HepG2 (cell line): ENCODE results near the gene ZNF154. TPM values are rescaled to one million over a fixed set of nuclear protein-coding genes. Genes with fewer than 3 reads are reported as not detected.

Experiments used
- AKAP8 ChIP-seq: sonication (generic); formaldehyde crosslinking; IDR thresholded peaks from 2 replicates; pipeline ENCODE4 v1.5.1; 2020; ENCODE audit warnings: mild to moderate bottlenecking, missing genetic modification reagents
- CREM ChIP-seq, 2 experiments: sonication (generic) in 1 of 2; formaldehyde crosslinking in 1 of 2; IDR thresholded peaks; 2 replicates each; pipeline versions ENCODE4 v1.4.0 to v1.6.1; 2016 to 2020; ENCODE audit warnings: antibody characterized with exemption in 1 of 2, mild to moderate bottlenecking in 1 of 2, missing genetic modification reagents in 1 of 2
- HOXA3 ChIP-seq: sonication (generic); formaldehyde crosslinking; IDR thresholded peaks from 2 replicates; pipeline ENCODE4 v1.5.0; 2020; ENCODE audit warnings: missing genetic modification reagents
- HOXA9 ChIP-seq: sonication (generic); formaldehyde crosslinking; IDR thresholded peaks from 2 replicates; pipeline ENCODE4 v1.8.1; 2022; ENCODE audit warnings: missing genetic modification reagents, mild to moderate bottlenecking, moderate library complexity, borderline replicate concordance
- KLF15 ChIP-seq: sonication (generic); formaldehyde crosslinking; IDR thresholded peaks from 2 replicates; pipeline ENCODE4 v1.8.1; 2023; ENCODE audit warnings: borderline replicate concordance, mild to moderate bottlenecking, inconsistent platforms, missing genetic modification reagents, mixed read lengths
- MAFF ChIP-seq: IDR thresholded peaks from 2 replicates; pipeline ENCODE4 v1.6.1; 2011; ENCODE audit warnings: low read depth, low read length, improper control_type of control experiment
- MXD1 ChIP-seq: sonication (generic); formaldehyde crosslinking; IDR thresholded peaks from 2 replicates; pipeline ENCODE4 v1.4.0; 2020; ENCODE audit warnings: mild to moderate bottlenecking, missing genetic modification reagents
- POLR2A ChIP-seq, 2 experiments: IDR thresholded peaks; 2 replicates each; pipeline ENCODE4 v1.6.1; 2011; ENCODE audit warnings: low read depth in 2 of 2, low read length in 2 of 2, mild to moderate bottlenecking in 1 of 2, moderate library complexity in 1 of 2; ENCODE audit not compliant: insufficient read depth in 1 of 2
- REL ChIP-seq: sonication (generic); formaldehyde crosslinking; conservative IDR thresholded peaks from 2 replicates; pipeline ENCODE4 v1.8.0; 2022; ENCODE audit warnings: mild to moderate bottlenecking, missing genetic modification reagents, moderate library complexity
- RFXAP ChIP-seq: sonication (generic); formaldehyde crosslinking; IDR thresholded peaks from 2 replicates; pipeline ENCODE4 v1.4.0; 2020; ENCODE audit warnings: missing genetic modification reagents, borderline replicate concordance
- THRA ChIP-seq: sonication (generic); formaldehyde crosslinking; IDR thresholded peaks from 2 replicates; pipeline ENCODE4 v1.4.0; 2020; ENCODE audit warnings: missing genetic modification reagents, borderline replicate concordance
- YY1 ChIP-seq: IDR thresholded peaks from 2 replicates; pipeline ENCODE4 v1.6.1; 2011; ENCODE audit warnings: low read length, low read depth, moderate library complexity, mild to moderate bottlenecking; ENCODE audit not compliant: insufficient read depth, insufficient replicate concordance
- ZBTB1 ChIP-seq: sonication (generic); formaldehyde crosslinking; IDR thresholded peaks from 2 replicates; pipeline ENCODE4 v1.4.0; 2020; ENCODE audit warnings: missing genetic modification reagents, borderline replicate concordance
- ZNF3 ChIP-seq: IDR thresholded peaks from 2 replicates; pipeline ENCODE4 v1.7.0; 2017; ENCODE audit warnings: inconsistent platforms
- ZNF546 ChIP-seq: sonication (generic); formaldehyde crosslinking; conservative IDR thresholded peaks from 2 replicates; pipeline ENCODE4 v1.8.1; 2023; ENCODE audit warnings: mild to moderate bottlenecking, missing genetic modification reagents
- ZNF557 ChIP-seq: sonication (generic); formaldehyde crosslinking; IDR thresholded peaks from 2 replicates; pipeline ENCODE4 v1.4.0; 2020; ENCODE audit warnings: missing genetic modification reagents
- ZNF646 ChIP-seq: sonication (generic); formaldehyde crosslinking; IDR thresholded peaks from 2 replicates; pipeline ENCODE4 v1.9.0; 2021; ENCODE audit warnings: mild to moderate bottlenecking, missing genetic modification reagents
- ZNF672 ChIP-seq: sonication (generic); formaldehyde crosslinking; IDR thresholded peaks from 2 replicates; pipeline ENCODE4 v1.8.1; 2022; ENCODE audit warnings: missing genetic modification reagents
- ZNF704 ChIP-seq: sonication (generic); formaldehyde crosslinking; IDR thresholded peaks from 2 replicates; pipeline ENCODE4 v1.8.1; 2023; ENCODE audit warnings: mild to moderate bottlenecking, inconsistent platforms, moderate library complexity, missing genetic modification reagents, borderline replicate concordance
- ZNF75D ChIP-seq: sonication (generic); formaldehyde crosslinking; IDR thresholded peaks from 2 replicates; pipeline ENCODE4 v1.8.1; 2023; ENCODE audit warnings: missing genetic modification reagents, mild to moderate bottlenecking, borderline replicate concordance
- polyA plus RNA-seq, 8 experiments: library from polyadenylated mRNA; depleted of rRNA in 3 of 8; stranded (reverse) in 7 of 8; unstranded in 1 of 8; fragments of >200 nt; fragmentation: Illumina TruSeq in 4 of 8; extraction: Trizol in 4 of 8; gene quantifications; 2 replicates each; pipeline versions ENCODE4 v1.2.1 to v1.2.3, GENCODE V29; 2011 to 2016; ENCODE audit warnings: low read depth in 4 of 8, missing spikeins in 1 of 8, mixed read lengths in 1 of 8; ENCODE audit not compliant: insufficient read depth in 1 of 8
- total RNA-seq, 5 experiments: library from RNA; depleted of rRNA; stranded (reverse); fragments of >200 nt; fragmentation: Illumina TruSeq; extraction: Trizol; gene quantifications; 2 replicates each; pipeline ENCODE4 v1.2.3, GENCODE V29; 2016; ENCODE audit warnings: low read depth in 1 of 5

ZNF154 gene
- total and polyA plus RNA-seq, 2 of the 13 experiments (the other 11 are each of a cell fraction or from before 2014, with no cell fraction given) = not detected

- no peak for TF ChIP-seq ZNF704 (CRISPR knock-in tag)
- TF ChIP-seq CREM (IDR thresholded peaks at IDR 0.05) = no peak
- TF ChIP-seq CREM (CRISPR knock-in tag; IDR thresholded peaks at IDR 0.05) = no peak
- TF ChIP-seq ZNF557 (CRISPR knock-in tag) = 0 out of 2 replicates have a peak, but pooled peaks have one; percentile 43
- TF ChIP-seq HOXA9 (CRISPR knock-in tag) = no peak
- no peak for TF ChIP-seq ZNF672
- TF ChIP-seq REL (CRISPR knock-in tag) = no peak
- no peak for TF ChIP-seq KLF15 (CRISPR knock-in tag)
- peak; percentile 57; the same call in 1 of the 2 replicates for TF ChIP-seq MXD1 (CRISPR knock-in tag)
- TF ChIP-seq HOXA3 (CRISPR knock-in tag) = peak; percentile 55
- no peak for TF ChIP-seq ZNF3 (CRISPR knock-in tag)
- no peak for TF ChIP-seq MAFF
- TF ChIP-seq ZNF646 = no peak
- TF ChIP-seq POLR2A (IDR thresholded peaks at IDR 0.05; ENCODE audit: insufficient read depth in 1 of 2, low read depth in 2 of 2, low read length in 2 of 2) = peak in 1 of 2 experiments; percentile 60; a peak in 1 of 4 replicates
- no peak for TF ChIP-seq THRA
- TF ChIP-seq ZBTB1 = no peak
- no peak for TF ChIP-seq RFXAP (CRISPR knock-in tag)
- no peak for TF ChIP-seq AKAP8 (CRISPR knock-in tag)
- TF ChIP-seq ZNF75D (CRISPR knock-in tag) = no peak
- no peak for TF ChIP-seq ZNF546 (CRISPR knock-in tag)
- peak; percentile 34 for TF ChIP-seq YY1
These were observed 44.5 kb downstream of the ZNF154 start (continued) for GRCh38 chr19:57664269-57665127.
